MM.1S (cell line): ENCODE measurements around the gene KRT28.

ENCODE experiments used
- DNase-seq: peaks from one replicate; pipeline ENCODE4 v3.0.0-alpha.2; 2015
- H2AFZ ChIP-seq: fragments of 300-600 bp; sonication (generic); 2 replicates; pipeline ENCODE4 v1.6.0; 2016; ENCODE audit warnings: antibody characterized with exemption, low read length
- H3F3A ChIP-seq: fragments of 300-600 bp; sonication (generic); 2 replicates; pipeline ENCODE4 v1.6.1; 2016; ENCODE audit warnings: mild to moderate bottlenecking, antibody characterized with exemption, low read length, moderate library complexity, mixed read lengths; ENCODE audit not compliant: insufficient read depth
- H3K27ac ChIP-seq: fragments of 300-600 bp; sonication (generic); 2 replicates; pipeline ENCODE4 v1.5.1; 2016; ENCODE audit warnings: mild to moderate bottlenecking, low read length
- H3K27me3 ChIP-seq: fragments of 300-600 bp; sonication (generic); replicated peaks from 2 replicates; pipeline ENCODE4 v1.6.0; 2016; ENCODE audit warnings: low read length; ENCODE audit not compliant: insufficient read depth
- H3K36me3 ChIP-seq: fragments of 300-600 bp; sonication (generic); replicated peaks from 2 replicates; pipeline ENCODE4 v1.6.1; 2016; ENCODE audit warnings: mild to moderate bottlenecking, low read length, mixed read lengths; ENCODE audit not compliant: insufficient read depth
- H3K4me1 ChIP-seq: fragments of 300-600 bp; sonication (generic); 2 replicates; pipeline ENCODE4 v1.6.1; 2016; ENCODE audit warnings: low read length, mixed read lengths
- H3K4me2 ChIP-seq: fragments of 300-600 bp; sonication (generic); 2 replicates; pipeline ENCODE4 v1.6.0; 2016; ENCODE audit warnings: low read depth, low read length
- H3K4me3 ChIP-seq: fragments of 300-600 bp; sonication (generic); 2 replicates; pipeline ENCODE4 v1.5.1; 2016; ENCODE audit warnings: low read length, mixed read lengths
- H3K79me2 ChIP-seq: fragments of 300-600 bp; sonication (generic); 2 replicates; pipeline ENCODE4 v1.6.1; 2016; ENCODE audit warnings: mixed run types, low read length, mixed read lengths
- H3K9ac ChIP-seq: fragments of 300-600 bp; sonication (generic); 2 replicates; pipeline ENCODE4 v1.6.1; 2016; ENCODE audit warnings: low read length, mixed read lengths
- H3K9me2 ChIP-seq: fragments of 300-600 bp; sonication (generic); replicated peaks from 2 replicates; pipeline ENCODE4 v1.6.1; 2016; ENCODE audit warnings: mild to moderate bottlenecking, low read length, mixed read lengths; ENCODE audit not compliant: insufficient read depth
- H3K9me3 ChIP-seq: fragments of 300-600 bp; sonication (generic); replicated peaks from 2 replicates; pipeline ENCODE4 v1.6.1; 2016; ENCODE audit warnings: mild to moderate bottlenecking, low read length, mixed read lengths; ENCODE audit not compliant: insufficient read depth
- H4K20me1 ChIP-seq: fragments of 300-600 bp; sonication (generic); 2 replicates; pipeline ENCODE4 v1.6.1; 2016; ENCODE audit warnings: mild to moderate bottlenecking, low read length, moderate library complexity, mixed read lengths; ENCODE audit not compliant: insufficient read depth
- CTCF ChIP-seq: fragments of 300-600 bp; sonication (generic); IDR thresholded peaks from 2 replicates; pipeline ENCODE4 v1.5.1; 2016; ENCODE audit warnings: antibody characterized with exemption, low read length, mixed read lengths
- EZH2 ChIP-seq: fragments of 300-600 bp; sonication (generic); optimal IDR thresholded peaks from 2 replicates; pipeline ENCODE3; 2017; ENCODE audit warnings: low read depth, mild to moderate bottlenecking, antibody characterized with exemption, low read length, mixed read lengths
- EZH2phosphoT487 ChIP-seq: fragments of 300-600 bp; sonication (generic); IDR thresholded peaks from 2 replicates; pipeline ENCODE4 v1.6.1; 2018; ENCODE audit warnings: antibody characterized with exemption, low read length

KRT28 gene

GRCh38 chr17:40777971-40778370 lies 21.8 kb downstream of the KRT28 start:
- no peak for TF ChIP-seq EZH2phosphoT487
- TF ChIP-seq CTCF = no peak
- no peak for TF ChIP-seq EZH2

GRCh38 chr17:40777459-40777858 lies 22.3 kb downstream of the KRT28 start:
- no peaks in the 10 kb centered on the region for H4K20me1 ChIP-seq
- H3K27me3 ChIP-seq = no peaks in the 10 kb centered on the region
- H3K4me1 ChIP-seq = no peaks in the 10 kb centered on the region
- no peak overlapping the region for H3K9ac ChIP-seq
- no peaks in the 10 kb centered on the region for H3K9me3 ChIP-seq
- H2AFZ ChIP-seq = no peak overlapping the region
- no peaks in the 10 kb centered on the region for H3K36me3 ChIP-seq
- no peak overlapping the region for H3K4me3 ChIP-seq
- no peaks in the 10 kb centered on the region for H3K9me2 ChIP-seq
- no peak for TF ChIP-seq EZH2phosphoT487
- DNase-seq = no peak
- H3K4me2 ChIP-seq = no peak overlapping the region
- H3K79me2 ChIP-seq = no peaks in the 10 kb centered on the region
- H3K27ac ChIP-seq = no peak overlapping the region
- no peaks in the 10 kb centered on the region for H3F3A ChIP-seq

More at GRCh38 chr17:40777971-40778370, 21.8 kb downstream of the KRT28 start:
- Histone ChIP-seq H3K79me2 (no peaks in the 10 kb centered on the region), H3K4me3 (no peak overlapping the region), H3K9me2 (no peaks in the 10 kb centered on the region), H4K20me1 (no peaks in the 10 kb centered on the region), H3K27me3 (no peaks in the 10 kb centered on the region), H3K4me2 (no peak overlapping the region), H3K4me1 (no peaks in the 10 kb centered on the region), H3F3A (no peaks in the 10 kb centered on the region), H3K9ac (no peak overlapping the region), H3K36me3 (no peaks in the 10 kb centered on the region), H3K9me3 (no peaks in the 10 kb centered on the region), H2AFZ (no peak overlapping the region), H3K27ac (no peak overlapping the region)
- DNase-seq = no peak

GRCh38 chr17:40775945-40776344 lies 23.8 kb downstream of the KRT28 start:
- Histone ChIP-seq H4K20me1 (no peaks in the 10 kb centered on the region), H2AFZ (no peak overlapping the region), H3K9me2 (no peaks in the 10 kb centered on the region), H3K4me3 (no peak overlapping the region), H3K27me3 (no peaks in the 10 kb centered on the region), H3K9ac (no peak overlapping the region), H3K9me3 (no peaks in the 10 kb centered on the region), H3K27ac (no peak overlapping the region), H3K4me1 (no peaks in the 10 kb centered on the region), H3K4me2 (no peak overlapping the region), H3K79me2 (no peaks in the 10 kb centered on the region), H3K36me3 (no peaks in the 10 kb centered on the region), H3F3A (no peaks in the 10 kb centered on the region)
- TF ChIP-seq EZH2 (no peak), CTCF (no peak), EZH2phosphoT487 (no peak)
- no peak for DNase-seq

- Histone ChIP-seq H3K4me1 (no peaks in the 10 kb centered on the region), H3F3A (no peaks in the 10 kb centered on the region), H3K27me3 (no peaks in the 10 kb centered on the region), H3K9ac (no peak within 1 kb of the TSS), H2AFZ (no peak within 1 kb of the TSS), H3K9me3 (no peaks in the 10 kb centered on the region), H3K27ac (no peak within 1 kb of the TSS), H4K20me1 (no peaks in the 10 kb centered on the region), H3K79me2 (no peaks in the 10 kb centered on the region), H3K36me3 (no peaks in the 10 kb centered on the region), H3K4me3 (no peak within 1 kb of the TSS), H3K9me2 (no peaks in the 10 kb centered on the region), H3K4me2 (no peak within 1 kb of the TSS)
- TF ChIP-seq EZH2 (no peak), EZH2phosphoT487 (no peak), CTCF (no peak)
- no peak for DNase-seq
These were observed 27.7 kb downstream of the KRT28 start, which contains the start of gene KRT26 for GRCh38 chr17:40772101-40772500. Gene KRT26, minus strand, starts transcription at chr17:40772201. Its CDS starts 88 bp downstream, at chr17:40772113.
